Neural progenitor cell (in vitro differentiated cells): Measurements from ENCODE around the gene TULP3. TPM values are rescaled to one million over a fixed set of nuclear protein-coding genes. Genes with fewer than 3 reads are reported as not detected.

Experiments used
- DNase-seq: peaks from one replicate; pipeline ENCODE4 v3.0.0-alpha.2; 2016; ENCODE audit warnings: low spot score
- H2AFZ ChIP-seq: fragments of 200-600 bp; sonication (generic); replicated peaks from 2 replicates; pipeline ENCODE4 v1.6.1; 2016; ENCODE audit warnings: antibody characterized with exemption
- H3F3A ChIP-seq: fragments of 200-600 bp; sonication (generic); 2 replicates; pipeline ENCODE4 v1.6.1; 2016; ENCODE audit warnings: antibody characterized with exemption, low read depth
- H3K27ac ChIP-seq: fragments of 200-600 bp; sonication (generic); 2 replicates; pipeline ENCODE4 v1.5.1; 2016; ENCODE audit warnings: mild to moderate bottlenecking
- H3K27me3 ChIP-seq: fragments of 200-600 bp; sonication (generic); 2 replicates; pipeline ENCODE4 v1.6.1; 2016; ENCODE audit warnings: mild to moderate bottlenecking, moderate library complexity
- H3K36me3 ChIP-seq: fragments of 200-600 bp; sonication (generic); 2 replicates; pipeline ENCODE4 v1.5.1; 2016
- H3K4me1 ChIP-seq: fragments of 200-600 bp; sonication (generic); 2 replicates; pipeline ENCODE4 v1.6.1; 2016; ENCODE audit warnings: mixed run types
- H3K4me2 ChIP-seq: fragments of 200-600 bp; sonication (generic); 2 replicates; pipeline ENCODE4 v1.6.1; 2016
- H3K4me3 ChIP-seq: fragments of 200-600 bp; sonication (generic); 2 replicates; pipeline ENCODE4 v1.5.1; 2016
- H3K79me2 ChIP-seq: fragments of 200-600 bp; sonication (generic); 2 replicates; pipeline ENCODE4 v1.6.1; 2016; ENCODE audit warnings: low read depth
- H3K9ac ChIP-seq: fragments of 200-600 bp; sonication (generic); 2 replicates; pipeline ENCODE4 v1.6.1; 2016
- H3K9me3 ChIP-seq: fragments of 200-600 bp; sonication (generic); 2 replicates; pipeline ENCODE4 v1.5.1; 2016; ENCODE audit warnings: low read depth
- H4K20me1 ChIP-seq: fragments of 200-600 bp; sonication (generic); 2 replicates; pipeline ENCODE4 v1.6.1; 2016; ENCODE audit warnings: low read depth
- H3K27ac Mint-ChIP-seq: 3 replicates; pipeline ENCODE4 v1.8.0; 2021; ENCODE audit warnings: mixed read lengths
- H3K27me3 Mint-ChIP-seq: 2 replicates; pipeline ENCODE4 v1.8.0; 2022; ENCODE audit warnings: low read depth, mild to moderate bottlenecking, inconsistent platforms, moderate library complexity, mixed read lengths; ENCODE audit not compliant: insufficient read depth
- H3K36me3 Mint-ChIP-seq: 3 replicates; pipeline ENCODE4 v1.8.0; 2021; ENCODE audit warnings: mixed read lengths
- H3K4me1 Mint-ChIP-seq: 3 replicates; pipeline ENCODE4 v1.8.0; 2021; ENCODE audit warnings: mixed read lengths
- H3K4me3 Mint-ChIP-seq: 3 replicates; pipeline ENCODE4 v1.8.0; 2021; ENCODE audit warnings: mild to moderate bottlenecking, moderate library complexity, mixed read lengths
- H3K9me3 Mint-ChIP-seq: 3 replicates; pipeline ENCODE4 v1.8.0; 2020; ENCODE audit warnings: mixed read lengths
- CTCF ChIP-seq: fragments of 200-600 bp; sonication (generic); IDR thresholded peaks from 2 replicates; pipeline ENCODE4 v1.5.1; 2017; ENCODE audit warnings: antibody characterized with exemption, mild to moderate bottlenecking
- EZH2 ChIP-seq: fragments of 200-600 bp; sonication (generic); IDR thresholded peaks from 2 replicates; pipeline ENCODE4 v1.6.1; 2017; ENCODE audit warnings: antibody characterized with exemption, mild to moderate bottlenecking, moderate library complexity
- EZH2phosphoT487 ChIP-seq: fragments of 200-600 bp; sonication (generic); IDR thresholded peaks from 2 replicates; pipeline ENCODE4 v1.6.1; 2017; ENCODE audit warnings: antibody characterized with exemption
- total RNA-seq: library from RNA; depleted of rRNA; stranded (reverse); fragments of >200 nt; gene quantifications from 2 replicates; pipeline ENCODE4 v1.2.3, GENCODE V29; 2015; ENCODE audit warnings: low replicate concordance

Gene TULP3
- total RNA-seq, 1 donor from 2014 or later, result 33.4 TPM

DNA sequence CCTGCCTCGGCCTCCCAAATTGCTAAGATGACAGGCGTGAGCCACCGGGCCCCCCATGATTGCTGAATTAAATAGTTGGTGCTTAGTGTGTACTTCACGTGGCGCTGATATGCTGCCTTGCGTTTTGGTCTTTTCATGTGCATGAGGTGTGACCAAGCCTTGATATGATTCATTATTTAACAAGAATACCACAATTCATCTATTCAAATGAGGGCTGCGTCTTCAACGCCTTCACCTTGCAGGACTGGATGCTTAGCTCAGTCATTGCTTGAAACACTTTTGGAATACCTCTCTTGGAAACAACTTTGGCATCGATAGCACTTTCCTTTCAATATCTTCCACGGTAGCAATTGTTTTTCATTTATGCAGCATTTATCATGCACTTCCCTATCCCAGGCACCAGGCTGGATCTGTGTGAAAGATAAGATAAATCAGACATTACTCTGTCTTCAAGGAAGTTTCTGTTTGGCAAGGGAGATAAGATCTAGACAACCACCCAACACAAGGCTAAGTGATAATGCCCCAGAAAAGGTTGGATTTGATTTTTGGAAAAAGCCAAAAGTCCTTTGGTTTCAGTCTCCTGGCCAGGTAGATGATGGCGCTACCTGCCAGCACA is 67.2 kb downstream of the TULP3 start:
- no peak overlapping the region for H3K9ac ChIP-seq
- TF ChIP-seq CTCF (no peak), EZH2phosphoT487 (no peak), EZH2 (no peak)
- H3K36me3 Mint-ChIP-seq, result no peaks in the 10 kb centered on the region

DNA sequence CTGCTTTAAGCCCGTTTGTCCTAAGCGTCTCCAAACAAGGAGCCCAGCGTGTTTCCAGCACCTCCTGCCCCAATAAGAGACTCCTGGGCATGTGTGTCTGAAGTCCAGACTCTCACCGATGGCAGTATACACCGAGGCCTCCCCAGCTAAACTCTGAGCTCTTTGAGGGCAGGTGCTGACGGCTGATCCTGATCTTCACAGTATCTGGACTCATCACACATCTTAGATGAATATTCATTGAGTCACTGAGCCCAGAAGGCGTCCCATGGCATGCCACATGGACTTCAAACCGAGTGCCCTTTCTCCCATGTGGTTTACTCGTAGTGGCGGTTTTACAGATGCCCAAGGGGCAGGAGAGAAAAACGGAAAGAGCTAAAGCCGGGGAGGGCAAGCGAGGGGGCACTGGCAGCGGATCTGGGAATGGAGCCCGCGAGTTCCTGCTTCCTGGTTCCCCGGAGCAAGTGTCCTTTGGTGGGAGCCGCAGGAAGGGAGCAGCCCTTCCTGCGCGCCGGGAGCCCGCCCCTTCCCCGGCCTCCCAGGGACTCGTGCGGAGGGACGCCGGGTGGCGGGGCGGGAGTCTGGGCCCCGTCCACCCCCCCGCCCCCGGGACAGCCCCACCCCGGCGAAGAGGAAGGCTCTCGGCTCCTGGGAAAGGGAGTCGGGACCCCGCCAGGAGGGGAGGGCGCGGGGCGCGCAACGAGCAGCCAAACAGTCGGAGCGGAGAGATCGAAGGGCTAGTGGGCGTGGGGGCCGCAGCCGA is 67.9 kb downstream of the TULP3 start:
- Histone ChIP-seq H3K79me2 (peaks cover 30% of the 10 kb centered on the region), H3K4me3 (peak overlapping the region; percentile 73), H3K27me3 (peaks cover 43% of the 10 kb centered on the region), H3K9me3 (no peaks in the 10 kb centered on the region), H3K4me1 (peaks cover 27% of the 10 kb centered on the region), H4K20me1 (peaks cover 31% of the 10 kb centered on the region), H3K36me3 (no peaks in the 10 kb centered on the region), H3K9ac (no peak overlapping the region), H3K4me2 (peak overlapping the region; percentile 70), H3F3A (peaks cover 33% of the 10 kb centered on the region), H2AFZ (peak overlapping the region; percentile 87), H3K27ac (no peak overlapping the region)
- Mint-ChIP-seq H3K36me3 (no peaks in the 10 kb centered on the region), H3K4me1 (peaks cover 29% of the 10 kb centered on the region), H3K9me3 (no peaks in the 10 kb centered on the region), H3K4me3 (peak overlapping the region; percentile 87), H3K27me3 (peaks cover 25% of the 10 kb centered on the region), H3K27ac (peak overlapping the region; percentile 38)
- TF ChIP-seq EZH2phosphoT487 (no peak), CTCF (no peak), EZH2 (no peak)
- DNase-seq, result peak; percentile 46

More for the DNA sequence above, 67.2 kb downstream of the TULP3 start:
- Mint-ChIP-seq H3K27me3 (peaks cover 25% of the 10 kb centered on the region), H3K4me1 (peaks cover 22% of the 10 kb centered on the region), H3K4me3 (peak overlapping the region; percentile 87), H3K27ac (no peak overlapping the region), H3K9me3 (no peaks in the 10 kb centered on the region)
- Histone ChIP-seq H3K4me1 (peaks cover 20% of the 10 kb centered on the region), H3F3A (peaks cover 33% of the 10 kb centered on the region), H3K27ac (no peak overlapping the region), H2AFZ (peak overlapping the region; percentile 87), H3K27me3 (peaks cover 43% of the 10 kb centered on the region), H3K4me3 (peak overlapping the region; percentile 73), H3K9me3 (no peaks in the 10 kb centered on the region), H3K4me2 (peak overlapping the region; percentile 70), H4K20me1 (peaks cover 25% of the 10 kb centered on the region), H3K79me2 (peaks cover 23% of the 10 kb centered on the region), H3K36me3 (no peaks in the 10 kb centered on the region)
- DNase-seq, result no peak

DNA sequence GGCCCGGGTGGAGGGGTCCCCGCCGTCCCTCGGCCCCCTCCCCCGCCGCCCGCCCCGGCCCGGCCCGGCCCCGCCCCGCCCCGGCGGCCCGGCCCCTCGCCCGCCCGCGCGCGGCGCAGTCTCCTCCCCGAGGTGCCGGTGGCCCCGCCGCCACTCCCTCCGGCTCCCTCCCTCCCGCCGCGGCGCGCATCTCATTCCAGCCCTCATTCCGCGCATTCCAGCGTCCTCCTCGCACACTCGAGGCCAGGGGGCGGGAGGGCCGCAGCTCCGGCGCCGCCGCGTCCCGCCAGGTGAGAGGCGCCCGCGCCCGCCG is 68.5 kb downstream of the TULP3 start, which contains the start of gene TEAD4:
Gene TEAD4 (plus strand): TSS at position 206 of the 313 bp plus-strand sequence.
- peak within 1 kb of the TSS; percentile 38 for H3K27ac Mint-ChIP-seq

More for the DNA sequence above, 68.5 kb downstream of the TULP3 start, which contains the start of gene TEAD4:
- H3F3A ChIP-seq, result peaks cover 33% of the 10 kb centered on the region
- peak within 1 kb of the TSS; percentile 95 for H3K4me2 ChIP-seq
- peak; percentile 96 for DNase-seq
- H3K9me3 Mint-ChIP-seq, result no peaks in the 10 kb centered on the region
- H3K4me1 ChIP-seq, result peaks cover 32% of the 10 kb centered on the region
- peak within 1 kb of the TSS; percentile 34 for H3K9ac ChIP-seq
- H3K4me3 ChIP-seq, result peak within 1 kb of the TSS; percentile 73
- peaks cover 43% of the 10 kb centered on the region for H3K27me3 ChIP-seq
- H3K79me2 ChIP-seq, result peaks cover 33% of the 10 kb centered on the region
- no peaks in the 10 kb centered on the region for H3K36me3 ChIP-seq
- no peaks in the 10 kb centered on the region for H3K9me3 ChIP-seq
- peak within 1 kb of the TSS; percentile 87 for H3K4me3 Mint-ChIP-seq
- TF ChIP-seq EZH2, result no peak
- no peak for TF ChIP-seq CTCF
- TF ChIP-seq EZH2phosphoT487, result no peak
- no peaks in the 10 kb centered on the region for H3K36me3 Mint-ChIP-seq
- peaks cover 25% of the 10 kb centered on the region for H3K27me3 Mint-ChIP-seq
- peaks cover 33% of the 10 kb centered on the region for H4K20me1 ChIP-seq
- H3K27ac ChIP-seq, result no peak within 1 kb of the TSS
- H2AFZ ChIP-seq, result peak within 1 kb of the TSS; percentile 97
- peaks cover 35% of the 10 kb centered on the region for H3K4me1 Mint-ChIP-seq
